ENCODE data around the gene LDHAL6B. TPM values are rescaled to one million over a fixed set of nuclear protein-coding genes. Genes with fewer than 3 reads are reported as not detected.

The LDHAL6B gene
- total and polyA plus RNA-seq, 7 experiments from 2014 or later = not detected

DNA sequence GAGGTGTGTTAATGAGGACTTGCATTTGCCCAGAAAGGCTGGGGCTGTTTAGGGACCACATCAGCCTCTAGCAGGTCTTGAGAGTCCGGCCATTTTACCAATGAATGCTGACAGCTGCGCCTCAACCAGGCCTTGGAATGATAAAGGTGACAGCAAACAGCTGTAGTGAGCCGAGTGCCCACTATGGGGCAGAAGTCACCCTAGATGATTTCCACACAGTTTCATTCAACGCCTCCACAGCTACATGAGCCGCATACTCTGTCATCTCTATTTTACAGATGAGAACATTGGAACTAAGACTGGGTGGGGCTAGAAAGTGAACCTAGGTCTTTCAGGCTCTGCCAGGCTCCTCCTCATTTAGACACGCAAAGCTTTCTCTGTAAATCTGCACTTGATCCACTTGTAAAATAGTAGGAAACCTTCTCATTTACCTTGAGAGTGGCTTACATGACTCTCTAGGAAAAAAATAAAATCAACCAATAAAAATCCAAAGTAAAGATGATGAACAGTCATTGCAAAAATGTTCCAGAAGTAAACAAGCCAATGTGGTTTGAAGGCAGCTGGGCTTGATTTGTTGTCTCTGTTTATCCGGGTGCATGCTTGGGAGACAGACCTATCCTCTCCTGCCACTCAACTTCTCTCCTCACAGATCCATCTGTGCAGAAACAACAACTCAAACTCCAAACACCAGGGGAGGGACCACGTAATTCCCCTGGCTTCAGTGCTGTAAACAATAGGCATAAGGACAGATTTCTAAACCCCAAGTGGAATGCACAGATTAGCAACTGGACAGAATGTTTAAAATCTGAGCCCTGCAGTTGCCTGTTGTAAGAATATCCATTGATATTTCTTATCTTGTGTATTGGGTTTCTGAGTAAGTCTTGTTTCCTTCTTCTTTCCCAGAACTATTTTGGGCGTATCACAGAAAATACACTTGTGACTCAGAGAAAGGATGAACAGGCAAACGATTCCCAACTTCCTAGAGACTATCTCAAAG, 31.5 kb upstream of the LDHAL6B start:
- Mint-ChIP-seq H3K9me3 (peaks cover 0 to 5% (median 0%) of the 10 kb centered on the region in 11 donors), H3K27ac (peak overlapping the region in 1 of 9 donors; percentile 29), H3K36me3 (peaks cover 0 to 24% (median 3%) of the 10 kb centered on the region in 5 donors), H3K4me3 (no peak overlapping the region), H3K4me1 (peaks cover 0 to 18% (median 0%) of the 10 kb centered on the region in 7 donors), H3K27me3 (peaks cover 2 to 21% (median 15%) of the 10 kb centered on the region in 5 donors)
- intact Hi-C loops (cut with micrococcal nuclease) = loop anchor here (1.0 to 2.0 kb wide), 2 partner anchors 318 to 354 kb away; no protein-coding TSS in a partner anchor
- H3K4me3 ChIP-seq (ENCODE audit: low read length) = no peak overlapping the region
- POLR2A ChIA-PET = no interaction called here
- no peaks in the 10 kb centered on the region for H3K4me1 ChIP-seq (ENCODE audit: control insufficient read depth in 2 of 2, insufficient read depth in 2 of 2, low read length in 2 of 2)
- H3K36me3 ChIP-seq (ENCODE audit: control insufficient read depth in 2 of 3, insufficient read depth in 3 of 3, low read length in 3 of 3) = no peaks in the 10 kb centered on the region
- no peaks in the 10 kb centered on the region for H3K27me3 ChIP-seq (ENCODE audit: control insufficient read depth in 2 of 2, insufficient read depth in 2 of 2, low read length in 2 of 2)
- DNase-seq = peak in 4 of 9 donors; percentile 5 to 31 (median 14)
- CTCF ChIA-PET = interaction anchor here (1.6 kb wide), 1 partner anchor 354 kb away, joined by 9 read pairs; no protein-coding TSS in a partner anchor
- no peak overlapping the region for H3K27ac ChIP-seq (ENCODE audit: low read depth, low read length)
- H3K9me3 ChIP-seq (ENCODE audit: control insufficient read depth in 2 of 3, low read length in 3 of 3) = no peaks in the 10 kb centered on the region
- ATAC-seq = peak; percentile 74

DNA sequence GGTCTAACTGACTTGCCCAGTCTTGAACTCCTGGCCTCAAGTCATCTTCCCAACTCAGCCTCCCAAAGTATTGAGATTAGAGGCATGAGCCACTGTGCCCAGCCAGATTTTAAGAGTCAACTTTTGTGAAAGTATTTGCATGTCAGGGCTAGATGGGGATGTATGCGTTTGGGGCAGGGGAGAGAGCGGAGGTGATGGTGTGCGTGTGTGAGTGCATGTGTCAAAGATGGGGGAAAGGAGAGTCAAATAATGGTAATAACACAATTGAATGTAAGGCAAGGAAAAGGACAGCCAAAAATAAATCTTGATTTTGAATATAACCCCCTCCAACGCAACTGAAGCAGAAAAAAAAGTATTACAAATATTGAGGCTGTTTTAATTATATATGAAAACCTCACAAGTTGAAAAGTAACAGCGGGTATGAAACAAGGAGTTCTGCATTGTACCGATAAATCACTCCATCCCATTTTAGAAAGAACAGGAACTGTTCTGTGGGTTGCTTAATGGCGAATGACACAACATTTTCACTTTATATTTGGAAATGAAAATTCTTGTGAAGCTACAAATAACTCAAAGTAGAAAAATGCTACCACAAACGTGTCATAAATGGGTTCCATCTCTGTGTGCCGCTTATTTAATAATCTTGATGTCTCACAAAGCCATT, 29.9 kb upstream of the LDHAL6B start:
- Mint-ChIP-seq H3K9me3 (peaks cover 0 to 11% (median 2%) of the 10 kb centered on the region in 11 donors), H3K27ac (no peak overlapping the region), H3K36me3 (peaks cover 0 to 32% (median 3%) of the 10 kb centered on the region in 5 donors), H3K4me1 (peaks cover 0 to 12% (median 0%) of the 10 kb centered on the region in 7 donors), H3K4me3 (no peak overlapping the region), H3K27me3 (peaks cover 2 to 21% (median 15%) of the 10 kb centered on the region in 5 donors)
- Histone ChIP-seq H3K4me3 (ENCODE audit: low read length) (no peak overlapping the region), H3K27me3 (ENCODE audit: control insufficient read depth in 2 of 2, insufficient read depth in 2 of 2, low read length in 2 of 2) (no peaks in the 10 kb centered on the region), H3K4me1 (ENCODE audit: control insufficient read depth in 2 of 2, insufficient read depth in 2 of 2, low read length in 2 of 2) (no peaks in the 10 kb centered on the region), H3K36me3 (ENCODE audit: control insufficient read depth in 2 of 3, insufficient read depth in 3 of 3, low read length in 3 of 3) (no peaks in the 10 kb centered on the region), H3K27ac (ENCODE audit: low read depth, low read length) (no peak overlapping the region), H3K9me3 (ENCODE audit: control insufficient read depth in 2 of 3, low read length in 3 of 3) (no peaks in the 10 kb centered on the region)
- ATAC-seq = peak; percentile 55
- intact Hi-C loops (cut with micrococcal nuclease) = no loop called here
- POLR2A ChIA-PET = no interaction called here
- CTCF ChIA-PET = no interaction called here
- DNase-seq = no peak

DNA sequence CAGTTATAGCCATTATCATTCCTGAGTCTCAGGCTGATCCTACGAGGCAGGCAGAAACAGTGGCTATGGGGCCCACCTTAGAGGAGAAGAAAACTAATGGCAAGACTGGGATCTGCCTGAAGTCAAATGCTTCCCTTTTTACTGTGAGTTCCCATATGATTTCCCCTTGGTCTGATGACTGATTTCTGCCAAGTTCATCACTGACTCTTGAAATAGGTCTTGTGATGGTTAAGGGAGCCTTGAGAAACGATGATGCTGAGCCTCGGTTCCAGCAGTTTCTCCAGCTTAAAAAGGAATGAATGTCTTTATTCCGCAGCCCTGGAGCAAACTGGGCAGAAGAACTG, 29.4 kb upstream of the LDHAL6B start:
- Mint-ChIP-seq H3K36me3 (peaks cover 0 to 31% (median 3%) of the 10 kb centered on the region in 5 donors), H3K4me3 (no peak overlapping the region), H3K9me3 (peaks cover 0 to 14% (median 2%) of the 10 kb centered on the region in 11 donors), H3K4me1 (peaks cover 0 to 12% (median 0%) of the 10 kb centered on the region in 7 donors), H3K27ac (no peak overlapping the region), H3K27me3 (peaks cover 2 to 21% (median 15%) of the 10 kb centered on the region in 5 donors)
- Histone ChIP-seq H3K4me3 (ENCODE audit: low read length) (no peak overlapping the region), H3K27me3 (ENCODE audit: control insufficient read depth in 2 of 2, insufficient read depth in 2 of 2, low read length in 2 of 2) (no peaks in the 10 kb centered on the region), H3K36me3 (ENCODE audit: control insufficient read depth in 2 of 3, insufficient read depth in 3 of 3, low read length in 3 of 3) (no peaks in the 10 kb centered on the region), H3K9me3 (ENCODE audit: control insufficient read depth in 2 of 3, low read length in 3 of 3) (no peaks in the 10 kb centered on the region), H3K4me1 (ENCODE audit: control insufficient read depth in 2 of 2, insufficient read depth in 2 of 2, low read length in 2 of 2) (no peaks in the 10 kb centered on the region), H3K27ac (ENCODE audit: low read depth, low read length) (no peak overlapping the region)
- ATAC-seq (peak; percentile 67), DNase-seq (no peak)
- ChIA-PET POLR2A (no interaction called here), CTCF (no interaction called here)
- intact Hi-C loops (cut with micrococcal nuclease) = no loop called here

DNA sequence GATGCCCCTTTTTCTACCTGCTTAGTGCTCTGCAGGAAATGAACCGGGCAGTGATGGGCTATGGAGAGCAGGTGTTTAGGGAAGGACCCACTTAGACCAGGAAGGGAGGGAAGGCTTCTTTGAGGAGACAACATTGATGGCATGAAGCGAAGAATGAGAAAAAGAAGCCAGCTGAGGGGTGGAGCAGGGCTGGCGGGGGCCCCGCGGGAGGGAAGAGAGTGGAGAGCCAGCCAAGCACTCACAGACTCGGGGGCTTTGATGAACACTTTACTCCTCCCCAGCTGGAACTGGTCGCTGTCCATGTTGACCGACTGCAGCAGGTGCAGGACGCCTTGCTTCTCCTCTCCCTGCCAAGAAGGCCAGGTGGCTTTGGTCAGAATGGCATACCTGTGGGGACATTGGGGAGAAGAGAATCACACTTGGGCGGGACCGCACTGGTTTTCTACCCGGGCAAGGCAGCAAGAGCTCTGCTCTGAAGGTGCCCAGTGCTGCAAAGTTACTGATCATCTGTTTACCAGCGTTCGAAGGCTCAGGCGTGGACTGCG, 28.4 kb upstream of the LDHAL6B start:
- ATAC-seq (no peak), DNase-seq (no peak)
- no peaks in the 10 kb centered on the region for H3K9me3 ChIP-seq (ENCODE audit: control insufficient read depth in 2 of 3, low read length in 3 of 3)
- H3K4me3 ChIP-seq (ENCODE audit: low read length) = no peak overlapping the region
- no peak overlapping the region for H3K27ac ChIP-seq (ENCODE audit: low read depth, low read length)
- no peaks in the 10 kb centered on the region for H3K4me1 ChIP-seq (ENCODE audit: control insufficient read depth in 2 of 2, insufficient read depth in 2 of 2, low read length in 2 of 2)
- CTCF ChIA-PET = no interaction called here
- no peaks in the 10 kb centered on the region for H3K36me3 ChIP-seq (ENCODE audit: control insufficient read depth in 2 of 3, insufficient read depth in 3 of 3, low read length in 3 of 3)
- POLR2A ChIA-PET = no interaction called here
- intact Hi-C loops (cut with micrococcal nuclease) = no loop called here
- H3K9me3 Mint-ChIP-seq = peaks cover 0 to 21% (median 6%) of the 10 kb centered on the region in 11 donors
- H3K27me3 ChIP-seq (ENCODE audit: control insufficient read depth in 2 of 2, insufficient read depth in 2 of 2, low read length in 2 of 2) = no peaks in the 10 kb centered on the region
- H3K4me3 Mint-ChIP-seq = no peak overlapping the region
- H3K36me3 Mint-ChIP-seq = peaks cover 0 to 37% (median 3%) of the 10 kb centered on the region in 5 donors
- H3K4me1 Mint-ChIP-seq = peaks cover 0 to 12% (median 0%) of the 10 kb centered on the region in 7 donors
- peaks cover 2 to 21% (median 15%) of the 10 kb centered on the region in 5 donors for H3K27me3 Mint-ChIP-seq
- no peak overlapping the region for H3K27ac Mint-ChIP-seq

DNA sequence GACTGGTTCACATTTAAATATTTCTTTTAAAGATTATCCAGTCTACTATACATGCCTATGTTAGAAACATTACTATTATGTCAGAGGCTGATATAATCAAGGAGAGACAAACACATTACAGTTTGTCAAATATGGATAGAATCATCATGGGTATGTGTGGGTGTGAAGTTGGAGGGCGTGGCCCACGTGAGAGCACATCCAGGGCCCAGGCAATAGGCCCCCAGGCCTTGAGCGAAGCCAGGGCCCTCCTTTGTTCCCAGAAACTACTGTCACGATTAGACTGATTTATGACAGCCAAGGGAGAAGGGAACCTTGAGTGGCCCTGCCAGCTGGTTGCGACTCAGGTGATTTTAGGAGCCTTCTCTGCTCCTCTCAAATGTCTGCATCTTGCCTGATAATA, 26.9 kb upstream of the LDHAL6B start:
- H3K27me3 Mint-ChIP-seq = peaks cover 2 to 21% (median 15%) of the 10 kb centered on the region in 5 donors
- Histone ChIP-seq H3K4me1 (ENCODE audit: control insufficient read depth in 2 of 2, insufficient read depth in 2 of 2, low read length in 2 of 2) (no peaks in the 10 kb centered on the region), H3K4me3 (ENCODE audit: low read length) (no peak overlapping the region), H3K27ac (ENCODE audit: low read depth, low read length) (no peak overlapping the region), H3K27me3 (ENCODE audit: control insufficient read depth in 2 of 2, insufficient read depth in 2 of 2, low read length in 2 of 2) (no peaks in the 10 kb centered on the region), H3K36me3 (ENCODE audit: control insufficient read depth in 2 of 3, insufficient read depth in 3 of 3, low read length in 3 of 3) (no peaks in the 10 kb centered on the region), H3K9me3 (ENCODE audit: control insufficient read depth in 2 of 3, low read length in 3 of 3) (no peaks in the 10 kb centered on the region)
- H3K27ac Mint-ChIP-seq = no peak overlapping the region
- POLR2A ChIA-PET = no interaction called here
- H3K4me1 Mint-ChIP-seq = peaks cover 0 to 12% (median 0%) of the 10 kb centered on the region in 7 donors
- ATAC-seq (no peak), DNase-seq (no peak)
- H3K36me3 Mint-ChIP-seq = peaks cover 0 to 44% (median 2%) of the 10 kb centered on the region in 5 donors
- no peak overlapping the region for H3K4me3 Mint-ChIP-seq
- peaks cover 0 to 22% (median 6%) of the 10 kb centered on the region in 11 donors for H3K9me3 Mint-ChIP-seq
- CTCF ChIA-PET = no interaction called here
- intact Hi-C loops (cut with micrococcal nuclease) = no loop called here

DNA sequence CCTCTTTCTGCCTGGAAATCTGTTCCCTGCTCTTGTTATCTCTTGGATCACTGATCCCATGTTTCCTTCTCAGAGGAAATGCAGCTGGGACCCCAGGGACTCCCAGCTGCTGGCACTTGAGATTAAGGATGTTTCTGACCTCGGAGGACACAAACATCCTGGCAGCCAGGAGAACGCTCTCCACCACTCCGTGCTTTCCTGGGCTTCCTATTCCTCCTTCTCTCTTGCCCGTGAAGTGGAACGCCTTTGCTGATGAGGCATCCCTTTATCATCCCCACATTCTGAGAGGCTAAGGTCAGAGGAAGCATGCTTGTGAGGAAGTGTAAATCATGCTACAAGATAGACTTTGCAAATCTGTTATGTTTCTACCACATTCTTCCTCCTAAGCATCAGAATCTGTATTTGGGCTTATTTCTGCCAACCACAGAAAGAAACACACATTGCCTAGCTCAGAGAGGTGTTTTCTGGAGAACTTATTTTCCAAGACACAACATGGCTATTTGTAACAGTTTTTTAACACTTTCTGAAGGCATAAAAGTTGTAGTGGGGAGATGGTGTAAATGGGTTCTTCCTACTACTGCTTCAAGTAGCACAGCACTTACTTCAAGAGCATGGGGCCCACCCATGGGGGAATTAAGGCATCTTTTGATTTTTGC, 25.6 kb upstream of the LDHAL6B start:
- ATAC-seq (no peak), DNase-seq (no peak)
- no peak overlapping the region for H3K4me3 Mint-ChIP-seq
- peaks cover 2 to 18% (median 10%) of the 10 kb centered on the region in 5 donors for H3K27me3 Mint-ChIP-seq
- Histone ChIP-seq H3K4me1 (ENCODE audit: control insufficient read depth in 2 of 2, insufficient read depth in 2 of 2, low read length in 2 of 2) (no peaks in the 10 kb centered on the region), H3K27me3 (ENCODE audit: control insufficient read depth in 2 of 2, insufficient read depth in 2 of 2, low read length in 2 of 2) (no peaks in the 10 kb centered on the region), H3K27ac (ENCODE audit: low read depth, low read length) (no peak overlapping the region), H3K4me3 (ENCODE audit: low read length) (no peak overlapping the region), H3K36me3 (ENCODE audit: control insufficient read depth in 2 of 3, insufficient read depth in 3 of 3, low read length in 3 of 3) (no peaks in the 10 kb centered on the region), H3K9me3 (ENCODE audit: control insufficient read depth in 2 of 3, low read length in 3 of 3) (no peaks in the 10 kb centered on the region)
- peaks cover 0 to 4% (median 0%) of the 10 kb centered on the region in 7 donors for H3K4me1 Mint-ChIP-seq
- no peak overlapping the region for H3K27ac Mint-ChIP-seq
- POLR2A ChIA-PET = no interaction called here
- intact Hi-C loops (cut with micrococcal nuclease) = no loop called here
- CTCF ChIA-PET = no interaction called here
- H3K9me3 Mint-ChIP-seq = peaks cover 0 to 22% (median 6%) of the 10 kb centered on the region in 11 donors
- H3K36me3 Mint-ChIP-seq = peaks cover 0 to 50% (median 4%) of the 10 kb centered on the region in 5 donors

Data from naive thymus-derived CD4-positive, alpha-beta T cell (primary cell).